A549 (cell line): ENCODE results near the gene TNS1. TPM values are rescaled to one million over a fixed set of nuclear protein-coding genes. Genes with fewer than 3 reads are reported as not detected.
A peak's percentile ranks its signal among the peaks of the same experiment; 100 is the strongest.

Experiments used
- ATAC-seq, 2 experiments: fragments of 200-7000 bp in 1 of 2; fragments of >200 bp in 1 of 2; cut with Nextera tagmentation in 1 of 2; cut with Tn5 transposase in 1 of 2; 3 replicates each; pipeline versions ENCODE4 v1.8.0 to v1.9.1; 2018 to 2020; ENCODE audit warnings: mild to moderate bottlenecking in 1 of 2, moderate library complexity in 1 of 2
- CTCF ChIA-PET: fragments of 300-600 bp; sonication (Branson Sonifier 250); formaldehyde crosslinking; extraction: SDS; loops from one replicate; lab custom pipeline; 2021; ENCODE audit warnings: antibody characterized with exemption, inconsistent platforms; lab: Yijun Ruan, JAX
- POLR2A ChIA-PET: fragments of 350-600 bp; formaldehyde crosslinking; extraction: SDS; loops from one replicate; lab custom pipeline; 2021; ENCODE audit warnings: antibody characterized with exemption, inconsistent platforms; lab: Yijun Ruan, JAX
- DNase-seq, 2 experiments: peaks; one replicate each; pipeline versions ENCODE4 v3.0.0 to v3.0.0-alpha.2; 2011 to 2016; ENCODE audit warnings: low read depth in 1 of 2, low spot score in 1 of 2
- FAIRE-seq: peaks from 2 replicates; lab custom pipeline; 2011; peaks lifted over from hg19 to GRCh38; lab: Jason Lieb, UNC
- H3K27ac ChIP-seq, 2 experiments: fragments of >200 bp; sonication (Bioruptor Twin); formaldehyde crosslinking; 3 replicates each; pipeline ENCODE4 v1.5.1; 2016 to 2017
- H3K4me1 ChIP-seq: fragments of >200 bp; sonication (Bioruptor Twin); formaldehyde crosslinking; 3 replicates; pipeline ENCODE4 v1.6.1; 2016
- H3K4me2 ChIP-seq: fragments of >200 bp; sonication (Bioruptor Twin); formaldehyde crosslinking; 3 replicates; pipeline ENCODE4 v1.6.1; 2016
- H3K4me3 ChIP-seq: fragments of >200 bp; sonication (Bioruptor Twin); formaldehyde crosslinking; 3 replicates; pipeline ENCODE4 v1.5.1; 2016
- H3K9me3 ChIP-seq: fragments of >200 bp; sonication (Bioruptor Twin); formaldehyde crosslinking; 3 replicates; pipeline ENCODE4 v1.6.1; 2016
- CEBPB ChIP-seq, 2 experiments: fragments of >200 bp in 1 of 2; sonication (Bioruptor Twin) in 1 of 2; formaldehyde crosslinking in 1 of 2; IDR thresholded peaks; 2 replicates each; pipeline ENCODE4 v1.6.1; 2012 to 2016
- CHD4 ChIP-seq: fragments of 200-600 bp; sonication (generic); IDR thresholded peaks from 2 replicates; pipeline ENCODE4 v1.6.1; 2016; ENCODE audit warnings: antibody characterized with exemption, mild to moderate bottlenecking, borderline replicate concordance
- EHMT2 ChIP-seq: fragments of 200-600 bp; sonication (generic); IDR thresholded peaks from 2 replicates; pipeline ENCODE4 v1.6.1; 2016; ENCODE audit warnings: antibody characterized with exemption, low read depth, mild to moderate bottlenecking, moderate library complexity
- EP300 ChIP-seq, 2 experiments: fragments of >200 bp; sonication (Bioruptor Twin); formaldehyde crosslinking; IDR thresholded peaks; 2 replicates in 1 of 2; 3 replicates in 1 of 2; pipeline ENCODE4 v1.6.1; 2016 to 2017
- FOSB ChIP-seq: fragments of 250-450 bp; sonication (Bioruptor Pico); IDR thresholded peaks from 2 replicates; pipeline ENCODE4 v1.5.0; 2020; ENCODE audit warnings: mild to moderate bottlenecking, moderate library complexity
- FOSL2 ChIP-seq, 2 experiments: fragments of 450-650 bp in 1 of 2; fragments of >200 bp in 1 of 2; sonication (Bioruptor Twin) in 1 of 2; formaldehyde crosslinking; IDR thresholded peaks; 2 replicates each; pipeline versions ENCODE4 v1.5.0 to v1.6.1; 2016 to 2020; ENCODE audit warnings: mild to moderate bottlenecking in 1 of 2, moderate library complexity in 1 of 2
- FOXS1 ChIP-seq: fragments of 250-450 bp; sonication (Bioruptor Pico); IDR thresholded peaks from 2 replicates; pipeline ENCODE4 v1.5.0; 2020; ENCODE audit warnings: mild to moderate bottlenecking, moderate library complexity
- HEYL ChIP-seq: fragments of 250-450 bp; sonication (Bioruptor Pico); IDR thresholded peaks from 2 replicates; pipeline ENCODE4 v1.8.0; 2021; ENCODE audit warnings: mild to moderate bottlenecking, moderate library complexity
- HOXB5 ChIP-seq: fragments of 250-450 bp; sonication (Bioruptor Pico); IDR thresholded peaks from 2 replicates; pipeline ENCODE4 v1.5.0; 2020; ENCODE audit warnings: mild to moderate bottlenecking, moderate library complexity
- KDM5A ChIP-seq: fragments of 200-600 bp; sonication (generic); IDR thresholded peaks from 2 replicates; pipeline ENCODE4 v1.6.1; 2016; ENCODE audit warnings: antibody characterized with exemption, mild to moderate bottlenecking
- MAFK ChIP-seq: fragments of 450-650 bp; IDR thresholded peaks from 2 replicates; pipeline ENCODE4 v1.6.1; 2014; ENCODE audit not compliant: partially characterized antibody
- MYC ChIP-seq: IDR thresholded peaks from 2 replicates; pipeline ENCODE4 v1.6.1; 2012; ENCODE audit warnings: mild to moderate bottlenecking, inconsistent platforms, low read length, improper control_type of control experiment, borderline replicate concordance
- NFE2L2 ChIP-seq: fragments of 150-350 bp; conservative IDR thresholded peaks from 2 replicates; pipeline ENCODE4 v1.6.1; 2014; ENCODE audit warnings: low read length
- NPAS2 ChIP-seq: fragments of 250-450 bp; sonication (Bioruptor Pico); IDR thresholded peaks from 2 replicates; pipeline ENCODE4 v1.8.0; 2022; ENCODE audit warnings: mild to moderate bottlenecking, moderate library complexity, borderline replicate concordance
- NR3C1 ChIP-seq: fragments of >200 bp; sonication (Bioruptor Twin); formaldehyde crosslinking; IDR thresholded peaks from 3 replicates; pipeline ENCODE4 v1.6.1; 2017
- PBX3 ChIP-seq: IDR thresholded peaks from 2 replicates; pipeline ENCODE4 v1.6.1; 2012
- POLR2AphosphoS2 ChIP-seq: conservative IDR thresholded peaks from 2 replicates; pipeline ENCODE4 v1.6.1; 2012; ENCODE audit warnings: low read length, improper control_type of control experiment, inconsistent platforms
- RAD21 ChIP-seq, 2 experiments: fragments of >200 bp in 1 of 2; sonication (Bioruptor Twin) in 1 of 2; formaldehyde crosslinking in 1 of 2; IDR thresholded peaks in 1 of 2; conservative IDR thresholded peaks in 1 of 2; 2 replicates in 1 of 2; 3 replicates in 1 of 2; pipeline ENCODE4 v1.6.1; 2012 to 2018; ENCODE audit warnings: inconsistent platforms in 1 of 2
- RNF2 ChIP-seq: fragments of 200-600 bp; sonication (generic); IDR thresholded peaks from 2 replicates; pipeline ENCODE4 v1.6.1; 2016; ENCODE audit warnings: low read depth, mild to moderate bottlenecking, antibody characterized with exemption, moderate library complexity, borderline replicate concordance
- SMC3 ChIP-seq: fragments of >200 bp; sonication (Bioruptor Twin); formaldehyde crosslinking; IDR thresholded peaks from 3 replicates; pipeline ENCODE4 v1.6.1; 2018; ENCODE audit warnings: inconsistent platforms
- SREBF2 ChIP-seq: fragments of 450-650 bp; IDR thresholded peaks from 2 replicates; pipeline ENCODE4 v1.6.1; 2014; ENCODE audit warnings: mild to moderate bottlenecking, moderate library complexity
- ZC3H11A ChIP-seq: fragments of 450-650 bp; IDR thresholded peaks from 2 replicates; pipeline ENCODE4 v1.6.1; 2014; ENCODE audit warnings: antibody characterized with exemption, mild to moderate bottlenecking
- ZFP36 ChIP-seq: fragments of 450-650 bp; IDR thresholded peaks from 2 replicates; pipeline ENCODE4 v1.6.1; 2014; ENCODE audit warnings: borderline replicate concordance; ENCODE audit not compliant: partially characterized antibody
- WGBS: methylation state at CpG from one replicate; pipeline ENCODE4 v1.1.6; 2017; ENCODE audit errors: missing lambda C conversion rate; 5-methylcytosine and 5-hydroxymethylcytosine counted together
- polyA plus RNA-seq, 4 experiments: library from polyadenylated mRNA; depleted of rRNA in 3 of 4; stranded (reverse); fragments of >200 nt; fragmentation: RNase III in 1 of 4; extraction: RNeasy Plus Mini Kit Qiagen cat#74134 plus additional on column Dnase treatment in 1 of 4; gene quantifications; 2 replicates in 3 of 4; 3 replicates in 1 of 4; pipeline ENCODE4 v1.2.3, GENCODE V29; 2011 to 2017
- TF ChIP-seq, protein P1 (sequence below): fragments of >200 bp; sonication (Bioruptor Twin); formaldehyde crosslinking; IDR thresholded peaks from 2 replicates; pipeline ENCODE4 v1.6.1; 2016
- TF ChIP-seq, protein P2 (sequence below): fragments of >200 bp; sonication (Bioruptor Twin); formaldehyde crosslinking; IDR thresholded peaks from 3 replicates; pipeline ENCODE4 v1.5.1; 2016
- TF ChIP-seq, protein P3 (sequence below): fragments of >200 bp; sonication (Bioruptor Twin); formaldehyde crosslinking; IDR thresholded peaks from 3 replicates; pipeline ENCODE4 v1.6.1; 2016
- TF ChIP-seq, protein P4 (sequence below): fragments of 450-650 bp; IDR thresholded peaks from 2 replicates; pipeline ENCODE4 v1.6.1; 2014; ENCODE audit warnings: antibody characterized with exemption

The TNS1 gene
- polyA plus RNA-seq, 2 of the 4 experiments (the other 2 are of a cell fraction), result 4.9 to 10.6 TPM

GRCh38 chr2:217785544-217786045 lies 217.2 kb downstream of the TNS1 start:
- POLR2A ChIA-PET, result no interaction called here

GRCh38 chr2:217784996-217785543 lies 217.7 kb downstream of the TNS1 start:
- DNase-seq (no peak), ATAC-seq (peak; percentile 47 to 59), FAIRE-seq (no peak)
- Histone ChIP-seq H3K4me1 (no peaks in the 10 kb centered on the region), H3K9me3 (peaks cover 7% of the 10 kb centered on the region; the same call in 2 of the 3 replicates), H3K4me2 (peak overlapping the region; percentile 60; the same call in 2 of the 3 replicates), H3K27ac (no peak overlapping the region), H3K4me3 (no peak overlapping the region)
- 52% methylated on average over 14 of the region's 14 CpGs for WGBS
- CTCF ChIA-PET, result interaction anchor here (0.6 to 8.9 kb wide), 57 partner anchors 9 to 1720 kb away, joined by 3 to 282 read pairs (median 5); partner anchors contain the start of gene RUFY4
- no peak for TF ChIP-seq ZFP36
- TF ChIP-seq CEBPB (IDR thresholded peaks at IDR 0.05), result no peak
- no peak for TF ChIP-seq FOSL2 (IDR thresholded peaks at IDR 0.05)
- no peak for TF ChIP-seq FOSL2 (CRISPR knock-in tag; IDR thresholded peaks at IDR 0.05)
- no peak for TF ChIP-seq HOXB5 (CRISPR knock-in tag)
- TF ChIP-seq NR3C1, result no peak
- no peak for TF ChIP-seq KDM5A
- no peak for TF ChIP-seq CHD4
- no peak for TF ChIP-seq EHMT2
- TF ChIP-seq, protein P1, sequence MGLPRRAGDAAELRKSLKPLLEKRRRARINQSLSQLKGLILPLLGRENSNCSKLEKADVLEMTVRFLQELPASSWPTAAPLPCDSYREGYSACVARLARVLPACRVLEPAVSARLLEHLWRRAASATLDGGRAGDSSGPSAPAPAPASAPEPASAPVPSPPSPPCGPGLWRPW, result no peak
- no peak for TF ChIP-seq MYC
- TF ChIP-seq, all 56 proteins: peak for 0
- POLR2A ChIA-PET, result no interaction called here

More at GRCh38 chr2:217785544-217786045, 217.2 kb downstream of the TNS1 start:
- 18% methylated on average over 10 of the region's 10 CpGs for WGBS
- DNase-seq (peak; percentile 63 to 72), FAIRE-seq (peak; percentile 36), ATAC-seq (peak; percentile 85 to 90)
- Histone ChIP-seq H3K4me3 (no peak overlapping the region), H3K27ac (no peak overlapping the region), H3K4me1 (peaks cover 3% of the 10 kb centered on the region; the same call in 1 of the 3 replicates), H3K4me2 (peak overlapping the region; percentile 60; the same call in 2 of the 3 replicates), H3K9me3 (peaks cover 7% of the 10 kb centered on the region; the same call in 2 of the 3 replicates)
- CTCF ChIA-PET, result interaction anchor here (0.5 to 8.9 kb wide), 77 partner anchors 10 to 1701 kb away, joined by 3 to 282 read pairs (median 4); partner anchors contain the start of genes RUFY4 and TNS1
- TF ChIP-seq POLR2AphosphoS2, result no peak
- TF ChIP-seq EP300 (IDR thresholded peaks at IDR 0.05), result no peak
- TF ChIP-seq, protein P2, sequence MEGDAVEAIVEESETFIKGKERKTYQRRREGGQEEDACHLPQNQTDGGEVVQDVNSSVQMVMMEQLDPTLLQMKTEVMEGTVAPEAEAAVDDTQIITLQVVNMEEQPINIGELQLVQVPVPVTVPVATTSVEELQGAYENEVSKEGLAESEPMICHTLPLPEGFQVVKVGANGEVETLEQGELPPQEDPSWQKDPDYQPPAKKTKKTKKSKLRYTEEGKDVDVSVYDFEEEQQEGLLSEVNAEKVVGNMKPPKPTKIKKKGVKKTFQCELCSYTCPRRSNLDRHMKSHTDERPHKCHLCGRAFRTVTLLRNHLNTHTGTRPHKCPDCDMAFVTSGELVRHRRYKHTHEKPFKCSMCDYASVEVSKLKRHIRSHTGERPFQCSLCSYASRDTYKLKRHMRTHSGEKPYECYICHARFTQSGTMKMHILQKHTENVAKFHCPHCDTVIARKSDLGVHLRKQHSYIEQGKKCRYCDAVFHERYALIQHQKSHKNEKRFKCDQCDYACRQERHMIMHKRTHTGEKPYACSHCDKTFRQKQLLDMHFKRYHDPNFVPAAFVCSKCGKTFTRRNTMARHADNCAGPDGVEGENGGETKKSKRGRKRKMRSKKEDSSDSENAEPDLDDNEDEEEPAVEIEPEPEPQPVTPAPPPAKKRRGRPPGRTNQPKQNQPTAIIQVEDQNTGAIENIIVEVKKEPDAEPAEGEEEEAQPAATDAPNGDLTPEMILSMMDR, result peak; percentile 95
- TF ChIP-seq, protein P1, result no peak
- peak; percentile 95 to 97 for TF ChIP-seq RAD21 (conservative IDR thresholded peaks at IDR 0.05 in 1 of 2, IDR thresholded peaks at IDR 0.05 in 1 of 2)
- no peak for TF ChIP-seq FOSB (CRISPR knock-in tag)
- peak; percentile 82 for TF ChIP-seq SMC3

GRCh38 chr2:217783243-217783642 lies 219.6 kb downstream of the TNS1 start:
- ATAC-seq (no peak), DNase-seq (no peak), FAIRE-seq (no peak)
- peaks cover 7% of the 10 kb centered on the region; the same call in 2 of the 3 replicates for H3K9me3 ChIP-seq
- H3K4me1 ChIP-seq, result no peaks in the 10 kb centered on the region
- H3K4me3 ChIP-seq, result no peak overlapping the region
- H3K4me2 ChIP-seq, result no peak overlapping the region
- CTCF ChIA-PET, result interaction anchor here (0.9 to 1.4 kb wide), 4 partner anchors 103 to 251 kb away, joined by 3 to 4 read pairs (median 4); no protein-coding TSS in a partner anchor
- POLR2A ChIA-PET, result no interaction called here
- H3K27ac ChIP-seq, result no peak overlapping the region
- TF ChIP-seq NPAS2, result no peak
- no peak for TF ChIP-seq FOSB (CRISPR knock-in tag)
- TF ChIP-seq MAFK, result no peak
- no peak for TF ChIP-seq KDM5A
- TF ChIP-seq EP300 (IDR thresholded peaks at IDR 0.05), result no peak
- TF ChIP-seq RAD21 (conservative IDR thresholded peaks at IDR 0.05 in 1 of 2, IDR thresholded peaks at IDR 0.05 in 1 of 2), result no peak
- TF ChIP-seq, protein P3, sequence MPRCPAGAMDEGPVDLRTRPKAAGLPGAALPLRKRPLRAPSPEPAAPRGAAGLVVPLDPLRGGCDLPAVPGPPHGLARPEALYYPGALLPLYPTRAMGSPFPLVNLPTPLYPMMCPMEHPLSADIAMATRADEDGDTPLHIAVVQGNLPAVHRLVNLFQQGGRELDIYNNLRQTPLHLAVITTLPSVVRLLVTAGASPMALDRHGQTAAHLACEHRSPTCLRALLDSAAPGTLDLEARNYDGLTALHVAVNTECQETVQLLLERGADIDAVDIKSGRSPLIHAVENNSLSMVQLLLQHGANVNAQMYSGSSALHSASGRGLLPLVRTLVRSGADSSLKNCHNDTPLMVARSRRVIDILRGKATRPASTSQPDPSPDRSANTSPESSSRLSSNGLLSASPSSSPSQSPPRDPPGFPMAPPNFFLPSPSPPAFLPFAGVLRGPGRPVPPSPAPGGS, result no peak
- no peak for TF ChIP-seq RNF2
- no peak for TF ChIP-seq PBX3
- TF ChIP-seq SREBF2, result no peak
- TF ChIP-seq HEYL (CRISPR knock-in tag), result no peak
- TF ChIP-seq, protein P4, sequence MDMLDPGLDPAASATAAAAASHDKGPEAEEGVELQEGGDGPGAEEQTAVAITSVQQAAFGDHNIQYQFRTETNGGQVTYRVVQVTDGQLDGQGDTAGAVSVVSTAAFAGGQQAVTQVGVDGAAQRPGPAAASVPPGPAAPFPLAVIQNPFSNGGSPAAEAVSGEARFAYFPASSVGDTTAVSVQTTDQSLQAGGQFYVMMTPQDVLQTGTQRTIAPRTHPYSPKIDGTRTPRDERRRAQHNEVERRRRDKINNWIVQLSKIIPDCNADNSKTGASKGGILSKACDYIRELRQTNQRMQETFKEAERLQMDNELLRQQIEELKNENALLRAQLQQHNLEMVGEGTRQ, result no peak
- no peak for TF ChIP-seq ZC3H11A
- no peak for TF ChIP-seq FOXS1 (CRISPR knock-in tag)
- TF ChIP-seq NFE2L2, result no peak
- TF ChIP-seq EHMT2, result no peak
